Fibroblast of mammary gland (primary cell): ENCODE data around the gene CRIM1.

Experiments used
- DNase-seq: peaks from one replicate; pipeline ENCODE4 v3.0.0-alpha.2; 2010; ENCODE audit warnings: low read depth
- H3K4me3 ChIP-seq: 2 replicates; pipeline ENCODE4 v1.5.1; 2011; ENCODE audit warnings: low read depth, mild to moderate bottlenecking, low read length, moderate library complexity; ENCODE audit not compliant: control insufficient read depth
- TF ChIP-seq, protein P1 (sequence below): conservative IDR thresholded peaks from 2 replicates; pipeline ENCODE4 v1.5.1; 2011; ENCODE audit warnings: low read depth, low read length, inconsistent platforms; ENCODE audit not compliant: control insufficient read depth, insufficient read depth

The CRIM1 gene

GRCh38 chr2:36366491-36367120 is 11.0 kb downstream of the CRIM1 start:
- TF ChIP-seq, protein P1, sequence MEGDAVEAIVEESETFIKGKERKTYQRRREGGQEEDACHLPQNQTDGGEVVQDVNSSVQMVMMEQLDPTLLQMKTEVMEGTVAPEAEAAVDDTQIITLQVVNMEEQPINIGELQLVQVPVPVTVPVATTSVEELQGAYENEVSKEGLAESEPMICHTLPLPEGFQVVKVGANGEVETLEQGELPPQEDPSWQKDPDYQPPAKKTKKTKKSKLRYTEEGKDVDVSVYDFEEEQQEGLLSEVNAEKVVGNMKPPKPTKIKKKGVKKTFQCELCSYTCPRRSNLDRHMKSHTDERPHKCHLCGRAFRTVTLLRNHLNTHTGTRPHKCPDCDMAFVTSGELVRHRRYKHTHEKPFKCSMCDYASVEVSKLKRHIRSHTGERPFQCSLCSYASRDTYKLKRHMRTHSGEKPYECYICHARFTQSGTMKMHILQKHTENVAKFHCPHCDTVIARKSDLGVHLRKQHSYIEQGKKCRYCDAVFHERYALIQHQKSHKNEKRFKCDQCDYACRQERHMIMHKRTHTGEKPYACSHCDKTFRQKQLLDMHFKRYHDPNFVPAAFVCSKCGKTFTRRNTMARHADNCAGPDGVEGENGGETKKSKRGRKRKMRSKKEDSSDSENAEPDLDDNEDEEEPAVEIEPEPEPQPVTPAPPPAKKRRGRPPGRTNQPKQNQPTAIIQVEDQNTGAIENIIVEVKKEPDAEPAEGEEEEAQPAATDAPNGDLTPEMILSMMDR = no peak
- DNase-seq = peak; percentile 33
- no peak overlapping the region for H3K4me3 ChIP-seq

DNA sequence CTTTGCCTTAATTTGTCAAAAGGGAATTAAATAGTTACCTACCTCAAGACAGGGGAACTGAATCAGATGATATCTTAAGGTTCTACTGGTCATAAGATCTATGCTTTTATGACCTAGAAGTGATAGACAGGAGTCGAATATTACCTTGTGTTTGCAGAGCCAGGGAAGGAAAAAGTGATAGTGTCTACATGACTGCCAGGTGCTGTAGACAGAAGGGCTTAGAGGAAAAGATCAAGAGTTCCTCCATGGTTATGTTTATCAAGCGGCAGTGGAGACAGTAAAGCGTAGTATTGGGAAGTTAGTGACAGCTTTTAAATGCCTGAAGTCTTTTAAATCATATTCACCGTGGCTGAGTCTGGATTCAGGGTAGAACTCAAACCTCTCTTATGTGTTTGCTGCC is 11.9 kb downstream of the CRIM1 start:
- TF ChIP-seq, protein P1 = no peak
- H3K4me3 ChIP-seq = no peak overlapping the region
- DNase-seq = no peak

GRCh38 chr2:36367895-36368353 is 12.3 kb downstream of the CRIM1 start:
- TF ChIP-seq, protein P1 = no peak
- no peak for DNase-seq
- no peak overlapping the region for H3K4me3 ChIP-seq

GRCh38 chr2:36368438-36368837 is 12.9 kb downstream of the CRIM1 start:
- TF ChIP-seq, protein P1 = no peak
- no peak for DNase-seq
- no peak overlapping the region for H3K4me3 ChIP-seq

DNA sequence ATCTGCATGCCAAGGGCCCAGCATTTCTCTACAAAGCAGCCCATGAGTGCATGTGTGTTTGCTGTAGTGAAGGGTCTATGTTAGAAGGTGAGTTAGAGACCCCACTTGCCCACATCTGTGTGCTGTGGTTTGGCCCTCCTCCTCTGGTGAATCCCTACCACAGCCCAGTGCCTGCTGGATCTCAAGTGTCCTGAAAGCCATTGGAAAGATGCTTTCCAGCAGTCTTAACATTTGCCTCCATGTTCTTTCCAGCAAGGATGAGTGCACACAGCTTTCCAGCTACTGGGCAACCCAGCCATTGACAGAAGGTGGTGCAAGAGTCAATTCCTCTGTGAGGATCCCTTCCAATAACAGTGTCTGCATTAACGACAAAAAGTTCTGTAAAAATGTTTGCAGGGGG is 13.6 kb downstream of the CRIM1 start:
- no peak overlapping the region for H3K4me3 ChIP-seq
- TF ChIP-seq, protein P1 = no peak
- DNase-seq = no peak

DNA sequence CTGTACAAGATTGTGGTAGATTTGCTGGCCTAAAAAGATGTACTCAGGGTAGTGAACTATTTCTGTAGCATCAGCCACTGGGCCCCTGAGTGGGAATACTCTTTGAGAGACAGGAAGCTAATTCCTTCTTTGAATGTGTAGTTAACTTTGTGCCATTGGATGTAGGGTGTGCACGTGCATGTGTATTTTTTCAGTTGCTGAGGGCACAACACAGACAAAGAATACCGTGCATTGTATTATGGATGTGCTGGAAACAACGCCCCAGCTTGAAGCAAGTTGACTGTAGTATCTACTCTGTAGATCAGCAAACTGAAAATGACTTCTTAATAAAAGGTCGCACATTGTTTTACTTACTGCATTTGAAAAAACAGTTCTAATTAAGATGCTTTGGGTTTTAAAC is 14.1 kb downstream of the CRIM1 start:
- TF ChIP-seq, protein P1 = no peak
- no peak for DNase-seq
- H3K4me3 ChIP-seq = no peak overlapping the region

DNA sequence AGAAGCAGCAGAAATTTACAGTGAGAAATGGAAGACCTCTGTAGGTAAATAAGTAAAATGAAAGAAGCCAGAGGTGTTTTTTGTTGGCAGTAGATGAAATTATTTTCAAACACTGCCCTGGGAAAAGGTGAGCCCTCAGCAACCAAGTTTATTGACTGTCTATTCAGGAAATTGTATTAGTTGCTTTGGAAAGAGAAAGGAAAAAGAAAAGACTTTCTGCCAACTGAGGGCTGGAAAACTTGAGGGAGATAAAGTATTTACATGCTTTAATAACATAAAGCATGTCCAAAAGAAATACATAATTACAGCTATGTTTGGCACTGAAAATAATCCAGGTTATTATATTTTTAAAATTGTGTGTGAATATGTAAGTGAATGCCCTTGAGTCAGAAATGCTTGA is 14.7 kb downstream of the CRIM1 start:
- no peak overlapping the region for H3K4me3 ChIP-seq
- TF ChIP-seq, protein P1 = no peak
- no peak for DNase-seq
